Adipocyte (in vitro differentiated cells): ENCODE data around the gene C1QTNF8.
A peak's percentile ranks its signal among the peaks of the same experiment; 100 is the strongest.

ENCODE experiments used
- DNase-seq: peaks from one replicate; pipeline ENCODE4 v3.0.0-alpha.2; 2015; ENCODE audit warnings: low read depth
- H3K27me3 ChIP-seq: replicated peaks from 2 replicates; pipeline ENCODE4 v1.7.0; 2013; ENCODE audit warnings: mild to moderate bottlenecking, low read length, moderate library complexity; ENCODE audit not compliant: control insufficient read depth, insufficient read depth
- H3K36me3 ChIP-seq: 2 replicates; pipeline ENCODE4 v1.7.0; 2013; ENCODE audit warnings: low read length, mild to moderate bottlenecking, moderate library complexity; ENCODE audit not compliant: control insufficient read depth, insufficient read depth, severe bottlenecking
- H3K4me1 ChIP-seq: 2 replicates; pipeline ENCODE4 v1.7.0; 2013; ENCODE audit warnings: mild to moderate bottlenecking, low read length, moderate library complexity; ENCODE audit not compliant: control insufficient read depth, insufficient read depth
- H3K4me3 ChIP-seq: 2 replicates; pipeline ENCODE4 v1.7.0; 2013; ENCODE audit warnings: mild to moderate bottlenecking, low read length, moderate library complexity
- H3K9ac ChIP-seq: 2 replicates; pipeline ENCODE4 v1.7.0; 2013; ENCODE audit warnings: mild to moderate bottlenecking, low read length, moderate library complexity
- H3K9me3 ChIP-seq: 2 replicates; pipeline ENCODE4 v1.7.0; 2013; ENCODE audit warnings: mild to moderate bottlenecking, low read length, moderate library complexity; ENCODE audit not compliant: control insufficient read depth

Gene C1QTNF8

DNA sequence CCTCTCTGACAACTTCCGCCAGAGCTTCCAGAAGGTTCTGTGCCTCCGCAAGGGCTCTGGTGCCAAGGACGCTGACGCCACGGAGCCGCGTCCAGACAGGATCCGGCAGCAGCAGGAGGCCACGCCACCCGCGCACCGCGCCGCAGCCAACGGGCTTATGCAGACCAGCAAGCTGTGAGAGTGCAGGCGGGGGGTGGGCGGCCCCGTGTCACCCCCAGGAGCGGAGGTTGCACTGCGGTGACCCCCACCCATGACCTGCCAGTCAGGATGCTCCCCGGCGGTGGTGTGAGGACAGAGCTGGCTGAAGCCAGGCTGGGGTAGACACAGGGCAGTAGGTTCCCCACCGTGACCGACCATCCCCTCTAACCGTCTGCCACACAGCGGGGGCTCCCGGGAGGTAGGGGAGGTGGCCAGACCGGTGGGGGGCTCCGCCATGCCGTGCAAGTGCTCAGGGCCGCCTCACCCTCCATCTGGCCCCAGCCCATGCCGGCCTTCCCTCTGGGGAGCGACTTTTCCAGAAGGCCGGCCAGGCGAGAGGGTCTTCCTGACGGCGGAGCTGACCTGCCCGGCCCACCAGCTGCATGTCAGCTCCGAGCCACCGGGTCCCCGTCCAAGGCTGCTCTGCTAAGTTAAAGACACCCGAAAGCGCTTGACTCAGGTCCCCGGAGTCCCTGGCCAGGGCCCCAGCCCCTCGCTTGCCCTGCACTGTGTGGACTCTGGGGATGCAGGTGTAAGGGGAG is 16.1 kb downstream of the C1QTNF8 start:
- Histone ChIP-seq H3K27me3 (peaks cover 39% of the 10 kb centered on the region), H3K4me1 (peaks cover 3% of the 10 kb centered on the region), H3K9ac (no peak overlapping the region), H3K4me3 (no peak overlapping the region), H3K9me3 (peaks cover 17% of the 10 kb centered on the region), H3K36me3 (no peaks in the 10 kb centered on the region)
- no peak for DNase-seq

DNA sequence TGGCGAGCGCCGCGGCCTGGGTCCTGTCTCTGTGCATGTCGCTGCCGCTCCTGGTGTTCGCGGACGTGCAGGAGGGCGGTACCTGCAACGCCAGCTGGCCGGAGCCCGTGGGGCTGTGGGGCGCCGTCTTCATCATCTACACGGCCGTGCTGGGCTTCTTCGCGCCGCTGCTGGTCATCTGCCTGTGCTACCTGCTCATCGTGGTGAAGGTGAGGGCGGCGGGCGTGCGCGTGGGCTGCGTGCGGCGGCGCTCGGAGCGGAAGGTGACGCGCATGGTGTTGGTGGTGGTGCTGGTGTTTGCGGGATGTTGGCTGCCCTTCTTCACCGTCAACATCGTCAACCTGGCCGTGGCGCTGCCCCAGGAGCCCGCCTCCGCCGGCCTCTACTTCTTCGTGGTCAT is 16.7 kb downstream of the C1QTNF8 start:
- DNase-seq: no peak
- Histone ChIP-seq H3K9ac (no peak overlapping the region), H3K36me3 (no peaks in the 10 kb centered on the region), H3K9me3 (peaks cover 10% of the 10 kb centered on the region), H3K4me1 (peaks cover 3% of the 10 kb centered on the region), H3K4me3 (no peak overlapping the region), H3K27me3 (peaks cover 42% of the 10 kb centered on the region)

DNA sequence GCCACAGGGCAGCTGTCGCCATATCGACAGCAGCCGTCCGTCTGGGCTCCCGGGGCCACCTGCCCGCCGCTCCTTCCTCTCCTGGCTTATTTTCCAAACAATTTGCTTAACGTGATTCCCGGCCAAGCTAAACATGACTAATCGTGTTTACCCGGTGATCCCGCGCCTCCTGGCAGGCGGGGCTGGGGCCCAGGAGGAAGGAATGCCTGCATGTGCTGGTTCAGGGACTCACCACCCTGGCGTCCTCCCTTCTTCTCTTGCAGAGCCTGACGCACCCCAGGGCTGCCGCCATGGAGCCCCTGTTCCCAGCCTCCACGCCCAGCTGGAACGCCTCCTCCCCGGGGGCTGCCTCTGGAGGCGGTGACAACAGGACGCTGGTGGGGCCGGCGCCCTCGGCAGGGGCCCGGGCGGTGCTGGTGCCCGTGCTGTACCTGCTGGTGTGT is 17.4 kb downstream of the C1QTNF8 start:
- DNase-seq: peak; percentile 69

DNA sequence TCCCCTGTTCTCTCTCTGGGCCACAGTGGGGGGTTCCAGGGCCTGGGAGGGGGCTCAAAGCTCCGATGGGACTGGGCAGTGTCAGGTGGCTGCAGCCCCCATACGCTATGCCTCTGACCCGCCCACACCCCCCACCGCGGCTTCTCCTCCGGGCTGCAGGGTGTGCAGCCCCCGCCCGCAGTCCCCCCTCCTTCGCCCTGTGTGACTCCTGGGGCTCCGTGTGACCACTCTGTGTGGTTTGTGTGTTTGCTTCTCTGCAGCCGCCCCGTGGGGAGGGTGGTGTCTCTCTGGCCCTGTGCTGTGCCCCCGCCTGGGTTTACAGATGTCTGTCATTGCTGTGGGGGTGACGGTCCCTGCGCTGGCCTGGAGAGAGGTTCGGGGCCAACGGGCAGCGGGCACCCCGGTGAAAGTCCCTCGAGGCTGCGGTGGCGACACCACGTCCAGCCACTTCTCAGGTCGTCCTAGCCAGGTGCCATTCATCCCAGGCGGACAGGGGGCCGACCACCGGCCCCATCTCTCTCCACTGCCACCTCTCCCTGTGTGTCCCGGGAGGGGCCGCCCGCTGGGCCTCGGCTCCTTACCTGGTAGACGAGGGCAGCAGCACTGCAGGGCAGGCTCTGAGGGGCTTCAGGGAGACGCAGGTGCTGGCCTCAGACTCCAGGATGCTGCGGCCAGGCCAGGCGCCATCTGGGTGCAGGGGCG is 18.0 kb downstream of the C1QTNF8 start:
- Histone ChIP-seq H3K27me3 (peaks cover 41% of the 10 kb centered on the region), H3K4me3 (no peak overlapping the region), H3K9ac (no peak overlapping the region), H3K4me1 (peaks cover 3% of the 10 kb centered on the region), H3K36me3 (no peaks in the 10 kb centered on the region), H3K9me3 (peaks cover 4% of the 10 kb centered on the region)
- no peak for DNase-seq

More for the DNA sequence above, 17.4 kb downstream of the C1QTNF8 start:
- Histone ChIP-seq H3K4me3 (no peak overlapping the region), H3K9me3 (peaks cover 4% of the 10 kb centered on the region), H3K4me1 (peaks cover 3% of the 10 kb centered on the region), H3K36me3 (no peaks in the 10 kb centered on the region), H3K27me3 (peaks cover 40% of the 10 kb centered on the region), H3K9ac (no peak overlapping the region)

DNA sequence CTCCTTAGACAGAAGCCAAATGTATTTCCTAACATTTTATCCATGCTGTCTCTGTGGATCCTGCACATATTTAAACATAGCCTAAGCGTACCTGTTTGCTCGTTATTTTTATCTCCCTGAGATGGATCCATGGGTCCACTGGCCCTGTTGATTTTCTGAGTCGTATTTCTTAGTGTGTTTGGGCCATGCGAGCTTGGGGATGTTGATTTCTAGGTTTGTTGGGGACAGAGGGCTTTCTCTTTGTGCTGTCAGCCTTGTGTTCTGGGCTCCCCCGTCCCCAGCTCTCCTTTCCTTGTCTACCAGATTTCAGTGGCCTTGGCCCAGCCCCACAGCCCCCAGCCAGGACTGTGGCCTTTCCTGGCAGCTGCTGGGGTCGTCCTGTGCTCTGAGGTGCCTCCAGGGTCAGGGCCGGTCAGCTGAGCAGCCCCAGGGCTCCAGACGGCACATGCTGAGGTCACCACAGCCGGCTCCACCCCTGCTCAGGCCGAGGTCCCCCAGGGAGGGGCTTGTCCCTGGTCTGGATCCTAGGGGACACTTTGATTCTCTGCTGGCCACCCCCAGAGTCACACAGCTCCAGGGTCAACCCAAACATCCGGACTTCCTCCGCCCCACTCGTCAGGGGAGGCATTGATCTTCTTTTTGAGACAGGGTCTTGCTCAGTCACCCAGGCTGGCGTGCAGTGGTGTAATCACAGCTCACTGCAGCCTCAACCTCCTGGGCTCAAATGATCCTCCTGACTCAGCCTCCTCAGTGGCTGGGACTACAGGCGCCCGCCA is 19.1 kb downstream of the C1QTNF8 start:
- DNase-seq: no peak
- H3K9me3 ChIP-seq: no peaks in the 10 kb centered on the region

DNA sequence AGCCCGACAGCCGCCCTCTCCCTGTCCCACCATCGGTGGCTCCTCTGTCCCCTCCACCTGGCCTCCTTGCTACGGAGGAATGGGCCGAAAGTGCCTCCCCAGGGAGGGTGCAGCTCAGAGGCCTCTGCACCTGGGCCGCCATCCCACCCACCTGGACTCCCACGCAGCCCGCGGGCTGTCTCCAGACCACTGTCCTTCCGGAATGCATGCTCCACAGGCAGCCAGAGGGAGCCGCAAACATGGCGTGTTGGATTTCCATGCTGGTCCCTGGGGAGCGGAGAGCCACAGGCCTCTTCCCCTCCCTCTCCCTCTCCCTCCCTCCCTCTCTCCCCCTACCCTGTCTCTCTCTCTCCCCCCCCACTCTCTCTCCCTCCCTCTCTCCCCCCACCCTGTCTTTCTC is 20.5 kb downstream of the C1QTNF8 start:
- H3K27me3 ChIP-seq: peaks cover 38% of the 10 kb centered on the region

More for the DNA sequence above, 19.1 kb downstream of the C1QTNF8 start:
- peaks cover 39% of the 10 kb centered on the region for H3K27me3 ChIP-seq
- peaks cover 3% of the 10 kb centered on the region for H3K4me1 ChIP-seq
- H3K4me3 ChIP-seq: no peak overlapping the region
- no peak overlapping the region for H3K9ac ChIP-seq
- no peaks in the 10 kb centered on the region for H3K36me3 ChIP-seq

DNA sequence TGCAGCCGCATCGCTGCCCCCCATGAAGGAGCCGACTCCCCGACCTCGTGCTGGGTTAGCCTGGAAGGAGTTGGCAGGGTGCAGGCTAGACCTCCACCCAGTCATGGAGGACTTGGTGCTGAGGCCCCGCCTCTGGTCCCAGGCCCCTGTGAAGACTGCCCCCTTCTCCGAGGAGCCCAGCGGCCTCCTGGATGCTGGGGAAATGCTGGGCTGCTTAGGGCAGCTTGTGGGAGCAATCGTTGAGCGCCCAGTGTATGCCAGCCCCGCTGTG is 21.7 kb downstream of the C1QTNF8 start:
- peaks cover 45% of the 10 kb centered on the region for H3K27me3 ChIP-seq
- no peak for DNase-seq
- no peak overlapping the region for H3K9ac ChIP-seq
- H3K9me3 ChIP-seq: no peaks in the 10 kb centered on the region
- H3K4me3 ChIP-seq: no peak overlapping the region
- H3K36me3 ChIP-seq: no peaks in the 10 kb centered on the region
- peaks cover 3% of the 10 kb centered on the region for H3K4me1 ChIP-seq

More for the DNA sequence above, 20.5 kb downstream of the C1QTNF8 start:
- no peaks in the 10 kb centered on the region for H3K36me3 ChIP-seq
- H3K4me1 ChIP-seq: peaks cover 3% of the 10 kb centered on the region
- no peak for DNase-seq
- H3K4me3 ChIP-seq: no peak overlapping the region
- no peak overlapping the region for H3K9ac ChIP-seq
- no peaks in the 10 kb centered on the region for H3K9me3 ChIP-seq

DNA sequence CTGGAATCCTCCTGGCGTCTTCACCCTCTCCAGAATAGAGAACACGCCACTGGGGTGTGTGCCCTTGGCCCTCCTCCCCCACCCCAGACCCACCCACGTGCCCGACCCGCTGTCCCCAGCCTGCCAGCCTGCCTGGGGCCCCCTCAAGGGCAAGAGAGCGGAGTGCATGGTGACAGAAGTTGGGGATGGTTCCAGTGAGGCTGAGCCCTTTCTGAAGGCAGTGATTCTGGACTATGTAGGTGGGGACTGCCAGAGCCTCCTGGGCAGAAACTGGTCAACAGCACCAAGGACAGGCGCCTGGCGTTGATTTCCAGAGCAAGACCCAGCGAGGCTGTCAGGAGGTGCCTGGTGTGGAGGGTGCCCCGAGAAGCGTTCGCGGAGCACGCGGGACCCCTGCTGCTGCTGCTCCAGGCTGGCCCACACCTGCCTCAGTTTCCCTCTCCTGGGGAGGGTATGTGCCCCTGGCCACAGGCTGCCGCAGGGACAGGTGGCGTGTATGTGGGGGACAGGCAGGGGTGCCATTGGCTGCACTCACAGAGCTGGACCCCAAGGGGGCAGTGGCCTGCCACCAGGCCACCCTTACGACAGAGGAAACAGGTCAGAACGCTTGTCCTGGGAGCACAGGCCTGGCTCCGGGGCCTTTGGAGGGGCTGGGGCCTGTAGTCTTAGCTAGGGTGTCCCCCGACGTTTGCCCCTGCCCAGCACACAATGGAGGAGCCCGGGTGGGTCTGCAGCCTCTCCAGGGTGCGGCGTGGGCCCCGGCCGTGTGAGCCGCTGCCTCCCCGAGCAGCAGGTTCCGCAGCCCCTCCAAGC is 22.3 kb downstream of the C1QTNF8 start:
- H3K27me3 ChIP-seq: peaks cover 44% of the 10 kb centered on the region

DNA sequence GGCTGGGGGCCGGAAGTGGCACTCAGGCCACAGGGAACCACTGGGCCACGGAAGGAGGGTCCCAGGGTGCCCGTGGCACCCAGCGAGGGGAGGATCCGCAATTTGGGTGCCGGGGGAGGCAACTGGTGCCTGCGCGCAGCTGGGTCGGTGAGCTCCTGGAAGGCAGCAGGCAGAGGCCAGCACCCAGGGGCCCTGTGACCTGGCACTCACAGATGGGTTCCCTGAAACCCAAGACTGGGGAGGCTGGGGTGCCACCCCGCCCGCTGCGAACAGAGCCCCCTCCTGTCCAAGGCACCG is 22.8 kb downstream of the C1QTNF8 start:
- Histone ChIP-seq H3K9me3 (no peaks in the 10 kb centered on the region), H3K4me3 (no peak overlapping the region), H3K36me3 (no peaks in the 10 kb centered on the region), H3K4me1 (no peaks in the 10 kb centered on the region), H3K9ac (no peak overlapping the region), H3K27me3 (peaks cover 46% of the 10 kb centered on the region)
- no peak for DNase-seq

More for the DNA sequence above, 22.3 kb downstream of the C1QTNF8 start:
- Histone ChIP-seq H3K9me3 (no peaks in the 10 kb centered on the region), H3K4me1 (peaks cover 2% of the 10 kb centered on the region), H3K4me3 (no peak overlapping the region), H3K36me3 (no peaks in the 10 kb centered on the region), H3K9ac (no peak overlapping the region)
- no peak for DNase-seq

DNA sequence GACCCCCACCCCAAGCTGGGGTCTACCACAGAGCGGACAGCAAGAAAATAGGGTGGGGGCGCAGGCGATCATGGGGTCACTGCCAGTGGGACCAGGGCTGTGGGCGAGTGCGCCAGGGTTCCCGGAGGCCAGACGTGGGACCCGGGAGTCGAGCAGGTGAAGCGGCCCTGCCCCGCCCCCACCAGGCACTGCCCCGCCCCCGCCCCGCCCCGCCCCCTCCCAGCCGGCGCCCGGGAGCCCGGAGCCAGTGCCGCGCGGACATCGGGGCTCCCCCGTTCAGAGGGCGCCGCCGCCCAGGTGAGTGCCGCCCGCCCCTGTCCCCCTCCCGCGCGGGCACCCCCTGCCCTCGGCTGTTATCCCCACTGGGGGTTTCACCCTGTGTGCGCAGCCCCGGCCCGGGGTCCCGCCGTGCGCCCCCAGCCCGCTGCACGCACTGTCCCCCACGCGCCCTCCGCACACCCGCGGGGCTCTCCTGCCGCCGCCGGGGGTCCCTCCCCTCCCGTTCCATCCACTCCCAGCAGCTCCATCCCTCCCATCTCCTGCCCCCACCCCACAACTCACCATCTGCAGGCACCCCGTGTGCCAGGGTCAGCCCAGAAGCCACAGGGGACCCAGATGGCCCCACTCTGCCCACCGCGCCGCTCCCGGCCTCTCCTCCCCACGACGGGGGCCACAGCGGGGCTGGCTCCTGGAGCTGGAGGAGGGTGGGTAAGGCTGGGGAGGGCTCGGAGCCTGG is 23.4 kb downstream of the C1QTNF8 start, which contains the start of gene SSTR5:
Gene SSTR5, plus strand, starts transcription at position 222 of the 736 bp plus-strand sequence. CDS start 6,122 bp downstream, outside the sequence.
- H3K36me3 ChIP-seq: no peaks in the 10 kb centered on the region
- no peaks in the 10 kb centered on the region for H3K9me3 ChIP-seq
- H3K9ac ChIP-seq: no peak within 1 kb of the TSS
- H3K27me3 ChIP-seq: peaks cover 50% of the 10 kb centered on the region
- DNase-seq: no peak
- no peaks in the 10 kb centered on the region for H3K4me1 ChIP-seq
- no peak within 1 kb of the TSS for H3K4me3 ChIP-seq
